A549 treated with GW870086 at 1 μM for 4 hours (cell line): ENCODE results near the gene AQP11. TPM values are rescaled to one million over a fixed set of nuclear protein-coding genes. Genes with fewer than 3 reads are reported as not detected.

Source experiments
- total RNA-seq: library from RNA; stranded (reverse); fragments of 200-300 nt; extraction: Qiagen RNA extraction; gene quantifications from 5 replicates; pipeline ENCODE4 v1.2.3, GENCODE V29; 2022; ENCODE audit warnings: low read depth

AQP11 gene, protein sequence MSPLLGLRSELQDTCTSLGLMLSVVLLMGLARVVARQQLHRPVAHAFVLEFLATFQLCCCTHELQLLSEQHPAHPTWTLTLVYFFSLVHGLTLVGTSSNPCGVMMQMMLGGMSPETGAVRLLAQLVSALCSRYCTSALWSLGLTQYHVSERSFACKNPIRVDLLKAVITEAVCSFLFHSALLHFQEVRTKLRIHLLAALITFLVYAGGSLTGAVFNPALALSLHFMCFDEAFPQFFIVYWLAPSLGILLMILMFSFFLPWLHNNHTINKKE
- 1.2 to 2.2 TPM (median 1.9 TPM) in 5 replicates for total RNA-seq

DNA sequence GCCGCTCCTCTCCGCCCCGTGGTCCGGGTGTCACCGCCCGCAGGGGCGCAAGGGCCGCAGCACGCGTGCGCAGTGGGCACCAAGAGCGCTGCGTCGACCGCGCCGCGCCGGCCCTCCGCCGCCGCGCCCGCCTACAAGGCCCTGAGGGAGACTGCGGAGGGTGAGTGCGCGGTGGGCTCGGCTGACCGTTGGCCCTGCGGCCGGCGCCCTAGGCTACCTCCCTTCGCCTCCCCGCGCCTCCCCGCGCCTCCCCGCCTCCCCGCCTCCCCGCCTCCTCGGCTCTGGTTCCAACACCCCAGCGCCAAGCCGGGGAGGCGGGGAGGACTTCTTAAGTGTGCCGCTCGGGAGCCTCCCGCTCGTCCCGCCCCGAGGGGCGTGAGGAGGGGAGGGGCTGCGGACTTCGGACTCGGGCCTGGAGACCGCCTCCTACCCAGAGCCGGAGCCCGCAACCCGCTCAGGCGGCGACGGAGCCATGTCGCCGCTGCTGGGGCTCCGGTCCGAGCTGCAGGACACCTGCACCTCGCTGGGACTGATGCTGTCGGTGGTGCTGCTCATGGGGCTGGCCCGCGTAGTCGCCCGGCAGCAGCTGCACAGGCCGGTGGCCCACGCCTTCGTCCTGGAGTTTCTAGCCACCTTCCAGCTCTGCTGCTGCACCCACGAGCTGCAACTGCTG, at the start of gene AQP11:
Gene AQP11 (plus strand): TSS at position 433 of the 673 bp plus-strand sequence. CDS start 40 bp downstream, at position 473.

DNA sequence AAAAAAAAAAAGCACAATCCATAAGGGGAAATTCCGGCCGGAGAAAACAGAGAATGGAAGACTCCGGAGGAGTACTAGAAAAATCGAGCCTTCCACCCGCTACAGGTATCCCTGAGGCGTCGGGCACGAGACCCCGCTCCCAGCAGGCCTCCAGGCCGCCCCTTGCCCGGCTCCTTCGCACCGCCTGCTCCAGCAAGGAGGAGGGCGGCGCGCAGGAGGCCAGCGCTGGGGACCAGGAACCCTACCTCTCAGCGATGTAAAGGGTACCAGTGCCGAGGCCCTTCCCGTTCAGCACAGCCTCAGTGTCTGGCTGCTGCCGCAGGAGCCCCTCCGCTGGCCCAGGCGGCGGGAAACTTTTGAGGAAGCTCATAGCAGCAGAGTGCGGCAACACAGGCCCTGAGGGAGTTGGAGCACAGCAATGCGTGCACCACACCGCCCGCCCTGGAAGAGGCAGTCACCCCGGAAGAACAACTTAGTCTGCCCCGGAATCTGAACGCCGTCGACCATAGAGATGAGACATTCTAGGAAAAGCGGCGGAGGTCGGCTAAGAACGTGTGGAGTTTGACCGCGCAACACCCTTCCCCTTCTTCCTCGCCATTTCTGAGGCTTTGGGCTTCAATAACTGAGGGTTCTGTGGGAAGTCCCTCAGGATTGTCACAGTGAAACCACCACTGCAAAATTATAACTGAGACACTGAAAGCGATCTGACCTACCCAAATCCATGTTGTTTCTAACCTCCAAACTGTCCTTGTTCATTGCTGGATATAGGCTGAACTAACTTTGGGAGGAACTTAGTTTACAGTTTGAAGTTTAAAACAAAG, 47.8 kb downstream of the AQP11 start, which contains the start of gene CLNS1A:
Gene CLNS1A (minus strand): TSS at position 450 of the 821 bp plus-strand sequence. CDS start 80 bp downstream, at position 370.

Other genes with a start within 250 kb of the AQP11 start
- 19.7 to 24.1 TPM (median 22.6 TPM) in 5 replicates for gene PAK1, start 115.9 kb upstream of the AQP11 start, total RNA-seq
- gene CLNS1A, start 47.8 kb downstream of the AQP11 start, total RNA-seq = 144 to 169 TPM (median 147 TPM) in 5 replicates
- 12.0 to 18.3 TPM (median 15.4 TPM) in 5 replicates for gene RSF1, start 230.8 kb downstream of the AQP11 start, total RNA-seq
- gene AAMDC, start 231.2 kb downstream of the AQP11 start, total RNA-seq = 24.4 to 31.0 TPM (median 26.5 TPM) in 5 replicates